ENCODE measurements around the gene MPRIP. TPM values are rescaled to one million over a fixed set of nuclear protein-coding genes. Genes with fewer than 3 reads are reported as not detected.

The MPRIP gene
- total RNA-seq, 4 donors from 2014 or later: 141 to 305 (median 291) TPM

DNA sequence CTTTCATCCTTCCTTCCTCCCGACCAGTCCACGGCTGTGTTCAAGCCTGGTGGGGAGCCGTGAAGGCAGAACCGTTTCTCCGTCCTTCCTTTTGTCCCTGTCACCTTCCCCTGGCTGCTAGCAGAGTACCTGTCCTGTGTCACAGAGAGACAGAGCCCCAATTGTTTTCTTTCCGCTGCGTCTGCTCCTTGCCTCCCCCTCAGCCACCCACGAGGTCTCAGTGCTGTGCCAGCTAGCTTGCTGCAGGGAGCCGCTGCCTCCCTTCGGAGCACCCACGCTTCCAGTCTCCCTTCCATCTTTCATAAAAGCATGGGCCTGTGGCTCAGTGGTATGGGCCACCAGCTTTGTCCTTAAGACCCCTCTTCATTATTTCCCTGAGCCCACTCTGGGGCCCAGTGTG, 62.2 kb downstream of the MPRIP start:
- Histone ChIP-seq H3K36me3 (no peaks in the 10 kb centered on the region), H3K9me3 (no peaks in the 10 kb centered on the region), H3K27ac (no peak overlapping the region), H3K27me3 (no peaks in the 10 kb centered on the region), H3K4me3 (no peak overlapping the region), H3K4me1 (peaks cover 0 to 34% (median 1%) of the 10 kb centered on the region in 4 donors)
- TF ChIP-seq CTCF (IDR thresholded peaks at IDR 0.05) (no peak), POLR2A (IDR thresholded peaks at IDR 0.05) (no peak)
- peak in 1 of 3 donors; percentile 23 for DNase-seq

GRCh38 chr17:17105976-17106375, 63.7 kb downstream of the MPRIP start:
- DNase-seq: peak in 1 of 3 donors; percentile 22
- H3K27ac ChIP-seq: no peak overlapping the region
- H3K9me3 ChIP-seq: no peaks in the 10 kb centered on the region
- no peak overlapping the region for H3K4me3 ChIP-seq
- TF ChIP-seq POLR2A (IDR thresholded peaks at IDR 0.05): no peak
- TF ChIP-seq CTCF (IDR thresholded peaks at IDR 0.05): no peak
- no peaks in the 10 kb centered on the region for H3K36me3 ChIP-seq
- H3K27me3 ChIP-seq: no peaks in the 10 kb centered on the region
- peaks cover 0 to 47% (median 6%) of the 10 kb centered on the region in 4 donors for H3K4me1 ChIP-seq

DNA sequence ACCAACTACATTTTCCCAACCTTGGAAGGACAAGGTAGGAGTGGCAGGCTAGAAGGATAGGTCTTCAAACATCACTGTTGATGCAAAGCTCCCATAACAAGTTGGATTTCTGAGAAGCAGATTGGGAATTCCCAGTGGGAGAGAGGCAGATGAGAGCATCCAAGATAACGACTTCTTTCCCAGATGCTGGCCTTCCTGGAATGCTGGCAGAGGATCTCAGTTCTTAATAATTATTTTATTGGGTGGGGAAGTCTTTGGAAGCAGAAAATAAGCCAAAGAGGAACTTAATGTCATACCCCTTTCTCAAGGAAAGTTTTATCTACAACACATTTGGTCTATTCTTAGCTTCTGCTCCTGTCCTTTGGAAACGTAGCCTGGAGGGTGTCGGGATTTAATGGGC, 64.5 kb downstream of the MPRIP start:
- H3K36me3 ChIP-seq: no peaks in the 10 kb centered on the region
- H3K9me3 ChIP-seq: no peaks in the 10 kb centered on the region
- H3K27ac ChIP-seq: peak overlapping the region in 2 of 4 donors; percentile 19 to 83
- no peak overlapping the region for H3K4me3 ChIP-seq
- no peaks in the 10 kb centered on the region for H3K27me3 ChIP-seq
- peaks cover 0 to 47% (median 6%) of the 10 kb centered on the region in 4 donors for H3K4me1 ChIP-seq
- no peak for DNase-seq
- no peak for TF ChIP-seq CTCF (IDR thresholded peaks at IDR 0.05)
- TF ChIP-seq POLR2A (IDR thresholded peaks at IDR 0.05): no peak

- no peak overlapping the region for H3K4me3 ChIP-seq
- peaks cover 0 to 47% (median 6%) of the 10 kb centered on the region in 4 donors for H3K4me1 ChIP-seq
- H3K9me3 ChIP-seq: no peaks in the 10 kb centered on the region
- H3K36me3 ChIP-seq: no peaks in the 10 kb centered on the region
- TF ChIP-seq POLR2A (IDR thresholded peaks at IDR 0.05): no peak
- TF ChIP-seq CTCF (IDR thresholded peaks at IDR 0.05): no peak
- H3K27me3 ChIP-seq: no peaks in the 10 kb centered on the region
- peak in 1 of 3 donors; percentile 43 for DNase-seq
- H3K27ac ChIP-seq: peak overlapping the region in 2 of 4 donors; percentile 19 to 83
These were observed 65.0 kb downstream of the MPRIP start for GRCh38 chr17:17107281-17107680.

- Histone ChIP-seq H3K9me3 (no peaks in the 10 kb centered on the region), H3K36me3 (no peaks in the 10 kb centered on the region), H3K27me3 (no peaks in the 10 kb centered on the region), H3K27ac (peak overlapping the region in 3 of 4 donors; percentile 22 to 83 (median 68)), H3K4me1 (peaks cover 0 to 47% (median 6%) of the 10 kb centered on the region in 4 donors), H3K4me3 (no peak overlapping the region)
- TF ChIP-seq CTCF (IDR thresholded peaks at IDR 0.05) (no peak), POLR2A (IDR thresholded peaks at IDR 0.05) (no peak)
- peak in 1 of 3 donors; percentile 49 for DNase-seq
These were observed 65.7 kb downstream of the MPRIP start for GRCh38 chr17:17107891-17108431.

All from Peyer's patch (tissue), 4 donors.